Liver (tissue), 3 donors: Measurements from ENCODE around the gene CCDC33.

Experiments used
- EGR1 ChIP-seq, 2 donors: IDR thresholded peaks; 2 replicates each; pipeline ENCODE4 v1.6.1; 2016 to 2018; ENCODE audit warnings: antibody characterized with exemption in 2 of 2, low read depth in 2 of 2
- GABPA ChIP-seq, 2 donors: IDR thresholded peaks in 1 of 2; conservative IDR thresholded peaks in 1 of 2; 2 replicates each; pipeline ENCODE4 v1.6.1; 2016; ENCODE audit warnings: antibody characterized with exemption in 2 of 2, mild to moderate bottlenecking in 1 of 2, moderate library complexity in 1 of 2
- HNF4G ChIP-seq: IDR thresholded peaks from 2 replicates; pipeline ENCODE4 v1.6.1; 2016; ENCODE audit warnings: antibody characterized with exemption
- JUND ChIP-seq, 2 donors: IDR thresholded peaks; 2 replicates each; pipeline ENCODE4 v1.6.1; 2016; ENCODE audit warnings: antibody characterized with exemption in 2 of 2
- NR2F2 ChIP-seq: IDR thresholded peaks from 2 replicates; pipeline ENCODE4 v1.6.1; 2016; ENCODE audit warnings: antibody characterized with exemption
- RAD21 ChIP-seq, 2 donors: IDR thresholded peaks; 2 replicates each; pipeline ENCODE4 v1.6.1; 2016; ENCODE audit warnings: antibody characterized with exemption in 2 of 2, mild to moderate bottlenecking in 2 of 2
- RXRA ChIP-seq, 2 donors: IDR thresholded peaks; 2 replicates each; pipeline ENCODE4 v1.6.1; 2017 to 2018; ENCODE audit warnings: antibody characterized with exemption in 2 of 2, mild to moderate bottlenecking in 1 of 2
- SP1 ChIP-seq: IDR thresholded peaks from 2 replicates; pipeline ENCODE4 v1.6.1; 2018; ENCODE audit warnings: antibody characterized with exemption, mild to moderate bottlenecking
- TAF1 ChIP-seq: conservative IDR thresholded peaks from 2 replicates; pipeline ENCODE4 v1.6.1; 2016; ENCODE audit warnings: antibody characterized with exemption, mild to moderate bottlenecking
- YY1 ChIP-seq: IDR thresholded peaks from 2 replicates; pipeline ENCODE4 v1.6.1; 2016; ENCODE audit warnings: antibody characterized with exemption, mild to moderate bottlenecking
- TF ChIP-seq, protein P1 (sequence below): fragments of 150-350 bp; IDR thresholded peaks from 2 replicates; pipeline ENCODE4 v1.5.1; 2017; ENCODE audit warnings: improper control_type of control experiment, low read depth, low read length; ENCODE audit not compliant: missing input control
- TF ChIP-seq, protein P2 (sequence below): IDR thresholded peaks from 2 replicates; pipeline ENCODE4 v1.6.1; 2016; ENCODE audit warnings: antibody characterized with exemption
- TF ChIP-seq, protein P3 (sequence below): IDR thresholded peaks from 2 replicates; pipeline ENCODE4 v1.6.1; 2016; ENCODE audit warnings: antibody characterized with exemption, mild to moderate bottlenecking
- donor health status: healthy.
- donor health status: healthy.

DNA sequence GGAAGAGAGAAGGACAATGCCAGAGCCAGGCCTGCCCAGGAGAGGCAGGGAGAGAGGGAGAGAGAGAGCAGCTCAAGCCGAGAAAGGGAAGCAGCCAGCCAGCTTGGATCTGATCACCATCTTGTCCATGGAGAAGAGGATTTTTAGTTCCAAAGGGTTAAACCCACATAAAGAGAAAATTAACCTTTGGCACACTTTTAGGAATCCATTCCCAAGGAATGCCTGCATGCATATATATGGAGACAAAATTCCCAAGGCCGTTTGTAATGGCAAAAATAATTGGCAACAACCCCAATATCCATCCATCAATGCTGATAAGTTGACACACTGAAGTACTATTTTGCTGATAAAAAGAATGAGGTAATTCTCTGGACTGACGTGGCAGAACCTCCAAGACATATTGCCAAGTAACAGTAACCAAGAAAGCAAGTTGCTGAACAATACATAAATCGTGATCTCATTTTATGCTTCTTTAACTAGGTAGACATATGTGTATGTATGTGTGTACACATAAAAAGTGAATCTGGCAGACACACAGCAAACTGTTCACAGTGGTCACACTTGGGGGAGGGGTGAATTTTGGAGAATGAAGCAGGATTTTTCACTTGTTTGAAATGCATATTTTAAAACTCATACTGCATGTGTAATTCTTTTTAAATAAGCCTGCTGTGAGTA is 26.0 kb upstream of the CCDC33 start:
- TF ChIP-seq, protein P1, sequence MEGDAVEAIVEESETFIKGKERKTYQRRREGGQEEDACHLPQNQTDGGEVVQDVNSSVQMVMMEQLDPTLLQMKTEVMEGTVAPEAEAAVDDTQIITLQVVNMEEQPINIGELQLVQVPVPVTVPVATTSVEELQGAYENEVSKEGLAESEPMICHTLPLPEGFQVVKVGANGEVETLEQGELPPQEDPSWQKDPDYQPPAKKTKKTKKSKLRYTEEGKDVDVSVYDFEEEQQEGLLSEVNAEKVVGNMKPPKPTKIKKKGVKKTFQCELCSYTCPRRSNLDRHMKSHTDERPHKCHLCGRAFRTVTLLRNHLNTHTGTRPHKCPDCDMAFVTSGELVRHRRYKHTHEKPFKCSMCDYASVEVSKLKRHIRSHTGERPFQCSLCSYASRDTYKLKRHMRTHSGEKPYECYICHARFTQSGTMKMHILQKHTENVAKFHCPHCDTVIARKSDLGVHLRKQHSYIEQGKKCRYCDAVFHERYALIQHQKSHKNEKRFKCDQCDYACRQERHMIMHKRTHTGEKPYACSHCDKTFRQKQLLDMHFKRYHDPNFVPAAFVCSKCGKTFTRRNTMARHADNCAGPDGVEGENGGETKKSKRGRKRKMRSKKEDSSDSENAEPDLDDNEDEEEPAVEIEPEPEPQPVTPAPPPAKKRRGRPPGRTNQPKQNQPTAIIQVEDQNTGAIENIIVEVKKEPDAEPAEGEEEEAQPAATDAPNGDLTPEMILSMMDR, result no peak
- TF ChIP-seq YY1 (no peak), HNF4G (no peak), NR2F2 (no peak), EGR1 (IDR thresholded peaks at IDR 0.05; ENCODE audit: low read depth in 2 of 2) (no peak), TAF1 (no peak), JUND (IDR thresholded peaks at IDR 0.05) (no peak), RXRA (IDR thresholded peaks at IDR 0.05) (no peak), RAD21 (IDR thresholded peaks at IDR 0.05) (no peak), SP1 (no peak), GABPA (IDR thresholded peaks at IDR 0.05 in 1 of 2, conservative IDR thresholded peaks at IDR 0.05 in 1 of 2) (no peak)
- TF ChIP-seq, protein P2, sequence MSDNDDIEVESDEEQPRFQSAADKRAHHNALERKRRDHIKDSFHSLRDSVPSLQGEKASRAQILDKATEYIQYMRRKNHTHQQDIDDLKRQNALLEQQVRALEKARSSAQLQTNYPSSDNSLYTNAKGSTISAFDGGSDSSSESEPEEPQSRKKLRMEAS, result no peak
- TF ChIP-seq, protein P3, sequence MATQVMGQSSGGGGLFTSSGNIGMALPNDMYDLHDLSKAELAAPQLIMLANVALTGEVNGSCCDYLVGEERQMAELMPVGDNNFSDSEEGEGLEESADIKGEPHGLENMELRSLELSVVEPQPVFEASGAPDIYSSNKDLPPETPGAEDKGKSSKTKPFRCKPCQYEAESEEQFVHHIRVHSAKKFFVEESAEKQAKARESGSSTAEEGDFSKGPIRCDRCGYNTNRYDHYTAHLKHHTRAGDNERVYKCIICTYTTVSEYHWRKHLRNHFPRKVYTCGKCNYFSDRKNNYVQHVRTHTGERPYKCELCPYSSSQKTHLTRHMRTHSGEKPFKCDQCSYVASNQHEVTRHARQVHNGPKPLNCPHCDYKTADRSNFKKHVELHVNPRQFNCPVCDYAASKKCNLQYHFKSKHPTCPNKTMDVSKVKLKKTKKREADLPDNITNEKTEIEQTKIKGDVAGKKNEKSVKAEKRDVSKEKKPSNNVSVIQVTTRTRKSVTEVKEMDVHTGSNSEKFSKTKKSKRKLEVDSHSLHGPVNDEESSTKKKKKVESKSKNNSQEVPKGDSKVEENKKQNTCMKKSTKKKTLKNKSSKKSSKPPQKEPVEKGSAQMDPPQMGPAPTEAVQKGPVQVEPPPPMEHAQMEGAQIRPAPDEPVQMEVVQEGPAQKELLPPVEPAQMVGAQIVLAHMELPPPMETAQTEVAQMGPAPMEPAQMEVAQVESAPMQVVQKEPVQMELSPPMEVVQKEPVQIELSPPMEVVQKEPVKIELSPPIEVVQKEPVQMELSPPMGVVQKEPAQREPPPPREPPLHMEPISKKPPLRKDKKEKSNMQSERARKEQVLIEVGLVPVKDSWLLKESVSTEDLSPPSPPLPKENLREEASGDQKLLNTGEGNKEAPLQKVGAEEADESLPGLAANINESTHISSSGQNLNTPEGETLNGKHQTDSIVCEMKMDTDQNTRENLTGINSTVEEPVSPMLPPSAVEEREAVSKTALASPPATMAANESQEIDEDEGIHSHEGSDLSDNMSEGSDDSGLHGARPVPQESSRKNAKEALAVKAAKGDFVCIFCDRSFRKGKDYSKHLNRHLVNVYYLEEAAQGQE, result no peak
